ENCODE results near the gene ARHGEF35.
"Not testable (repeated sequence)": the region's sequence is repeated elsewhere in the genome, so short reads cannot be mapped to it uniquely, and the experiment has no call there.

DNA sequence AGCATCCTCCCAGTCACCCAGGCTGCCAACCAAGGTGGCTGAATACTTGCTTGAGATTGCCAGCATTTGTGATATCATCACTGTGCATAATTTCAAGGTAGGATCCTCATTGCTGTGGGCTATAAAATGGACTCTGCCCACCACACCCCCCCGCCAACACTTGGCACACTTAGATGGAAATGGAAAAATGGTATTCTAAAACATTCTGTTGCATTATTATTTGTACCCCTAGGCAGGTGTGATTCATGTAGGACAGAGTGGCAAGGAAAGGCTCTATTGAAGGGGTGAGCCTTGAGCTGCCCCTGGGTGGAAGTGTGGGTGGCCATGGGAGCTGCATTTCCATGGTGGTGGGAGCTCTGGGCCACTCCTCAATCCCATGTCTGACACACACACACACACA is 22.9 kb upstream of the ARHGEF35 start:
- not testable (repeated sequence) for TF ChIP-seq TAF1 (IDR thresholded peaks at IDR 0.05; ENCODE audit: low read depth); RAD21 (conservative IDR thresholded peaks at IDR 0.05); MXI1 (conservative IDR thresholded peaks at IDR 0.05; ENCODE audit: poor library complexity, severe bottlenecking); SMC3 (conservative IDR thresholded peaks at IDR 0.05; ENCODE audit: poor library complexity)
- TF ChIP-seq, protein P1, sequence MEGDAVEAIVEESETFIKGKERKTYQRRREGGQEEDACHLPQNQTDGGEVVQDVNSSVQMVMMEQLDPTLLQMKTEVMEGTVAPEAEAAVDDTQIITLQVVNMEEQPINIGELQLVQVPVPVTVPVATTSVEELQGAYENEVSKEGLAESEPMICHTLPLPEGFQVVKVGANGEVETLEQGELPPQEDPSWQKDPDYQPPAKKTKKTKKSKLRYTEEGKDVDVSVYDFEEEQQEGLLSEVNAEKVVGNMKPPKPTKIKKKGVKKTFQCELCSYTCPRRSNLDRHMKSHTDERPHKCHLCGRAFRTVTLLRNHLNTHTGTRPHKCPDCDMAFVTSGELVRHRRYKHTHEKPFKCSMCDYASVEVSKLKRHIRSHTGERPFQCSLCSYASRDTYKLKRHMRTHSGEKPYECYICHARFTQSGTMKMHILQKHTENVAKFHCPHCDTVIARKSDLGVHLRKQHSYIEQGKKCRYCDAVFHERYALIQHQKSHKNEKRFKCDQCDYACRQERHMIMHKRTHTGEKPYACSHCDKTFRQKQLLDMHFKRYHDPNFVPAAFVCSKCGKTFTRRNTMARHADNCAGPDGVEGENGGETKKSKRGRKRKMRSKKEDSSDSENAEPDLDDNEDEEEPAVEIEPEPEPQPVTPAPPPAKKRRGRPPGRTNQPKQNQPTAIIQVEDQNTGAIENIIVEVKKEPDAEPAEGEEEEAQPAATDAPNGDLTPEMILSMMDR (IDR thresholded peaks at IDR 0.05; ENCODE audit: poor library complexity, severe bottlenecking) = not testable (repeated sequence)

Data from neural cell (in vitro differentiated cells).